Testis (tissue), 3 donors: ENCODE results near the gene ZPLD1. TPM values are rescaled to one million over a fixed set of nuclear protein-coding genes. Genes with fewer than 3 reads are reported as not detected.

Experiments used
- DNase-seq: peaks from one replicate; pipeline ENCODE4 v3.0.0-alpha.2; 2019
- H3K27ac ChIP-seq, 2 donors: fragments of 200-600 bp; sonication (generic); one replicate each; pipeline ENCODE4 v1.5.1; 2019
- H3K27me3 ChIP-seq: fragments of 200-600 bp; sonication (generic); one replicate; pipeline ENCODE4 v1.5.1; 2019
- H3K36me3 ChIP-seq: fragments of 200-600 bp; sonication (generic); one replicate; pipeline ENCODE4 v1.5.1; 2017; ENCODE audit warnings: low read depth; ENCODE audit errors: missing control alignments
- H3K4me1 ChIP-seq: fragments of 200-600 bp; sonication (generic); one replicate; pipeline ENCODE4 v1.5.1; 2019
- H3K4me3 ChIP-seq, 2 donors: fragments of 200-600 bp; sonication (generic); one replicate each; pipeline ENCODE4 v1.5.1; 2017 to 2019
- H3K9me3 ChIP-seq: fragments of 200-600 bp; sonication (generic); one replicate; pipeline ENCODE4 v1.5.1; 2017
- POLR2A ChIP-seq: fragments of 450-650 bp; IDR thresholded peaks from one replicate; pipeline ENCODE4 v1.6.1; 2017; ENCODE audit warnings: antibody characterized with exemption, mild to moderate bottlenecking, moderate library complexity
- WGBS, 2 donors: methylation state at CpG; one replicate each; pipeline ENCODE4 v1.1.5; 2018; 5-methylcytosine and 5-hydroxymethylcytosine counted together
- intact Hi-C: fragments of 100-400 bp; cut with DNase I; formaldehyde crosslinking; loops from one replicate; pipeline ENCODE4 v1.15.1; 2023; ENCODE audit warnings: low total_unique reads
- polyA plus RNA-seq: library from polyadenylated mRNA; stranded (reverse); fragments of 350-450 nt; fragmentation: Illumina TruSeq; extraction: RNeasy Lipid Tissue Mini Kit (QIAGEN cat#74804); gene quantifications from one replicate; pipeline ENCODE4 v1.2.3, GENCODE V29; 2014; ENCODE audit warnings: low read depth, low replicate concordance; ENCODE audit not compliant: insufficient read depth
- total RNA-seq, 2 donors: library from RNA; depleted of rRNA; stranded (reverse); fragments of >200 nt; gene quantifications; one replicate each; pipeline ENCODE4 v1.2.3, GENCODE V29; 2016
- TF ChIP-seq, protein P1 (sequence below), 3 experiments: fragments of 450-650 bp in 2 of 3; fragments of 200-600 bp in 1 of 3; sonication (generic) in 1 of 3; IDR thresholded peaks; one replicate each; pipeline ENCODE4 v1.5.1; 2016 to 2019; ENCODE audit warnings: antibody characterized with exemption in 3 of 3, mild to moderate bottlenecking in 2 of 3, moderate library complexity in 1 of 3

Gene ZPLD1
- total and polyA plus RNA-seq, 3 donors from 2014 or later = 0.44 to 0.74 (median 0.55) TPM

DNA sequence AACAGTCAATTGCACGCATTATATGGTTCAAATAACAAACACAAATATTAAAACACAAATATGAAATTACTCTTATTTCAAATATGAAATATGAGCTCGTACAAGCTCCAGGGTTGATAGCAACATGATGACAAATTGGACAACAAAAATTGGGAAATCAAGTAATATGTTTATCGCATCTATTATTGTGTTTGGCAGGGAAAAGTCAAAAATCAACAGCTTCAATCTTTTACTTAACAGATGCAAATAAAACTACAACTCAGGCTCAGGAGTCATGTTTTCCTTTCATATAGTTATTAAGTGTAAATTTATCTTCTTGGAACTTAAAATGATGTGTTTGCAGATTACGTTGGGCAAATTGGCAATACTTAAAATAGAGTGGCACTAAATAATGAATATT, 41.4 kb downstream of the ZPLD1 start:
- no peak for DNase-seq
- H3K27me3 ChIP-seq = no peaks in the 10 kb centered on the region
- intact Hi-C loops = no loop called here
- TF ChIP-seq, protein P1, sequence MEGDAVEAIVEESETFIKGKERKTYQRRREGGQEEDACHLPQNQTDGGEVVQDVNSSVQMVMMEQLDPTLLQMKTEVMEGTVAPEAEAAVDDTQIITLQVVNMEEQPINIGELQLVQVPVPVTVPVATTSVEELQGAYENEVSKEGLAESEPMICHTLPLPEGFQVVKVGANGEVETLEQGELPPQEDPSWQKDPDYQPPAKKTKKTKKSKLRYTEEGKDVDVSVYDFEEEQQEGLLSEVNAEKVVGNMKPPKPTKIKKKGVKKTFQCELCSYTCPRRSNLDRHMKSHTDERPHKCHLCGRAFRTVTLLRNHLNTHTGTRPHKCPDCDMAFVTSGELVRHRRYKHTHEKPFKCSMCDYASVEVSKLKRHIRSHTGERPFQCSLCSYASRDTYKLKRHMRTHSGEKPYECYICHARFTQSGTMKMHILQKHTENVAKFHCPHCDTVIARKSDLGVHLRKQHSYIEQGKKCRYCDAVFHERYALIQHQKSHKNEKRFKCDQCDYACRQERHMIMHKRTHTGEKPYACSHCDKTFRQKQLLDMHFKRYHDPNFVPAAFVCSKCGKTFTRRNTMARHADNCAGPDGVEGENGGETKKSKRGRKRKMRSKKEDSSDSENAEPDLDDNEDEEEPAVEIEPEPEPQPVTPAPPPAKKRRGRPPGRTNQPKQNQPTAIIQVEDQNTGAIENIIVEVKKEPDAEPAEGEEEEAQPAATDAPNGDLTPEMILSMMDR (IDR thresholded peaks at IDR 0.05) = no peak
- TF ChIP-seq POLR2A = no peak
- no peaks in the 10 kb centered on the region for H3K9me3 ChIP-seq
- H3K36me3 ChIP-seq = no peaks in the 10 kb centered on the region
- no peak overlapping the region for H3K4me3 ChIP-seq
- no peaks in the 10 kb centered on the region for H3K4me1 ChIP-seq
- no peak overlapping the region for H3K27ac ChIP-seq
- 89 to 93% methylated on average over 4 of the region's 4 CpGs for WGBS, 2 donors

DNA sequence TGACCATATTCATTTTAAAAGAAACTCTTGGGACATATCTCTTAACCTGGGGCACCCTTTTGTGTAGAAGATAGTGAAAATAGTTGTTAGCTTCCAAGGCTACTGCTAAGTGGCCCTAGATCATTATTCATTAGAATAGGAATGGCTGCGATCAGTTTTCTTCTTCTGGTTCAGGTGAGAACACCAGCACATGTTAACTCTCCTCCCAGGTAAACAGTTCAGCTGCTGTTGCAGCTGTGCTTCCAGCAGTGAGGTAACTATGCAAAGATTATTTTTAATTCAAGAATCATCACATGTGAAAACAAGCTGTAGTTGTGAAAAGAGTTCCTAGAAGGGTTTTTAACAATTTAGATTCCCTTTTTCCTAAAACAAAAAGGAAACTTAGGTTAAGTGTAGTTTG, 43.3 kb downstream of the ZPLD1 start:
- Histone ChIP-seq H3K27me3 (no peaks in the 10 kb centered on the region), H3K4me3 (no peak overlapping the region), H3K4me1 (no peaks in the 10 kb centered on the region), H3K27ac (no peak overlapping the region), H3K9me3 (no peaks in the 10 kb centered on the region), H3K36me3 (no peaks in the 10 kb centered on the region)
- intact Hi-C loops = no loop called here
- WGBS, 2 donors = 81 to 100% methylated on average over 1 of the region's 1 CpG
- TF ChIP-seq POLR2A = no peak
- TF ChIP-seq, protein P1 (IDR thresholded peaks at IDR 0.05) = no peak
- DNase-seq = no peak

DNA sequence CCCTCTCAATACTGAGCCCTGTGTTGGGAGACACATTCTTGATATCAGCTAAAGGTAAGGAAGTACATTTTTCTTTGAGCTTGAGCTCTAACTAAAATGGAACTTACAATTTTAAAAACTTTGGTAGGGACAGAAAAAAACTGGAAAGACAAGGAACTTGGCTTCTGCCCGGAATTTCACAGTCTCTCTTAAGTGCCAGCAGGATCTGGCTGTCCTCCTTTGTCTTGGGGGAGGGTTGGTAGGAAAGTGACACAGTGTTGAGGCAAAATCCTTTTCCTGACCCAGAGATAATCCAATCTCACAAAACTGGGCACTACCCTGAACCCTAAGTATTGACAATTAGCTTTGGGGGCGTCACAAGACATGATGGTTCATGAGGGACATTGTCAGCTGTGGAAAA, 45.3 kb downstream of the ZPLD1 start:
- H3K36me3 ChIP-seq = no peaks in the 10 kb centered on the region
- no peak overlapping the region for H3K4me3 ChIP-seq
- H3K27me3 ChIP-seq = no peaks in the 10 kb centered on the region
- no peaks in the 10 kb centered on the region for H3K4me1 ChIP-seq
- H3K27ac ChIP-seq = no peak overlapping the region
- H3K9me3 ChIP-seq = no peaks in the 10 kb centered on the region
- no peak for DNase-seq
- TF ChIP-seq, protein P1 (IDR thresholded peaks at IDR 0.05) = no peak
- TF ChIP-seq POLR2A = no peak
- intact Hi-C loops = no loop called here
- 36 to 48% methylated on average over 2 of the region's 2 CpGs for WGBS, 2 donors

DNA sequence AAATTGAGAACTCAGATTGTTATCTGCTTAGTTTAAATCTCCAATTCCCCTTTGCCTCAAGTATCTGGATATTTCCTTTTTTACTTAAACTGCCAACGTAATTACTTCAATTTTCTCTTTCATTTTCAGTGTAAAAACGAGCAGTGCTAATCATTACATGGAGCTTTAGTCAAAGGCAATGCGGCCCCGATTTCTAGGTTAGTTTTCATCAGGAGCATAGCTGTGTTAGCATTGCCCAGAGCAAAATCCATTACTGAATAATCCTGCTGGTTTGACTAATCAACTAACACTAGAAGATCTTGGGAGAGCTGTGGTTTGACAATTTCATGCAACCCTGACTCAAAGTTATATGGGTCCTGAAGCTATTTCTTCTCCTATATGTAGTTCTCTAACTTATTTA, 46.2 kb downstream of the ZPLD1 start:
- intact Hi-C loops = no loop called here
- no peaks in the 10 kb centered on the region for H3K4me1 ChIP-seq
- H3K36me3 ChIP-seq = no peaks in the 10 kb centered on the region
- H3K9me3 ChIP-seq = no peaks in the 10 kb centered on the region
- 55 to 65% methylated on average over 4 of the region's 4 CpGs for WGBS, 2 donors
- no peak overlapping the region for H3K4me3 ChIP-seq
- no peak for DNase-seq
- H3K27ac ChIP-seq = no peak overlapping the region
- TF ChIP-seq, protein P1 (IDR thresholded peaks at IDR 0.05) = no peak
- no peak for TF ChIP-seq POLR2A
- H3K27me3 ChIP-seq = no peaks in the 10 kb centered on the region

DNA sequence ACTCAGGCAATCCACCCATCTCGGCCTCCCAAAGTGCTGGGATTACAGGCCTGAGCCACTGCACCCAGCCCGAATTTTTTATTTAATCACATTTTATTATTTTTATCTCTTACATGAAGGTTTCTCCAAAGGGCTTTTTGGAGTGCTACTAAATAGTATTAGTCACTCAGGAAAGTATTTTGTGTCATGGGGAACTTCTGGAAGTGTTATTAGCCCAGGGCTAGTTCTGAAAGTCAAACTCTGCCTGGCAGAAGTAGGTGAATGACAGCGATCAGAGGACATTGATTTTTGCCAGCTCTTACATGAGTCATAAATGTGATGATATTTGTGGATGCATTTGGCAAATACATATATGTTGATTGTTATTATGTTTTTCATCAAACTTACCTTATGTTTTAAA, 48.7 kb downstream of the ZPLD1 start:
- TF ChIP-seq, protein P1 (IDR thresholded peaks at IDR 0.05) = no peak
- TF ChIP-seq POLR2A = no peak
- Histone ChIP-seq H3K4me1 (no peaks in the 10 kb centered on the region), H3K9me3 (no peaks in the 10 kb centered on the region), H3K4me3 (no peak overlapping the region), H3K27ac (no peak overlapping the region), H3K36me3 (no peaks in the 10 kb centered on the region), H3K27me3 (no peaks in the 10 kb centered on the region)
- WGBS, 2 donors = 88 to 95% methylated on average over 3 of the region's 3 CpGs
- intact Hi-C loops = no loop called here
- DNase-seq = no peak
